IPS-18a (cell line): ENCODE data around the gene NDUFA6.

ENCODE experiments used
- H3K27ac ChIP-seq: one replicate; pipeline ENCODE4 v1.5.1; 2013; ENCODE audit warnings: low read length
- H3K27me3 ChIP-seq: one replicate; pipeline ENCODE4 v1.6.1; 2013; ENCODE audit warnings: mild to moderate bottlenecking, low read length; ENCODE audit not compliant: control insufficient read depth, insufficient read depth
- H3K36me3 ChIP-seq: one replicate; pipeline ENCODE4 v1.6.1; 2013; ENCODE audit warnings: low read depth, low read length; ENCODE audit not compliant: control insufficient read depth
- H3K4me1 ChIP-seq: one replicate; pipeline ENCODE4 v1.6.1; 2013; ENCODE audit warnings: low read depth, low read length; ENCODE audit not compliant: control insufficient read depth
- H3K4me3 ChIP-seq: one replicate; pipeline ENCODE4 v1.5.1; 2013; ENCODE audit warnings: low read length
- H3K9ac ChIP-seq: one replicate; pipeline ENCODE4 v1.6.1; 2013; ENCODE audit warnings: mild to moderate bottlenecking, low read length, moderate library complexity
- H3K9me3 ChIP-seq: one replicate; pipeline ENCODE4 v1.6.1; 2013; ENCODE audit warnings: low read depth, low read length; ENCODE audit not compliant: control insufficient read depth

Gene NDUFA6

GRCh38 chr22:42067671-42068251, 22.8 kb downstream of the NDUFA6 start:
- H3K9ac ChIP-seq, result no peak overlapping the region
- H3K4me1 ChIP-seq, result peaks cover 22% of the 10 kb centered on the region
- peaks cover 7% of the 10 kb centered on the region for H3K27me3 ChIP-seq

DNA sequence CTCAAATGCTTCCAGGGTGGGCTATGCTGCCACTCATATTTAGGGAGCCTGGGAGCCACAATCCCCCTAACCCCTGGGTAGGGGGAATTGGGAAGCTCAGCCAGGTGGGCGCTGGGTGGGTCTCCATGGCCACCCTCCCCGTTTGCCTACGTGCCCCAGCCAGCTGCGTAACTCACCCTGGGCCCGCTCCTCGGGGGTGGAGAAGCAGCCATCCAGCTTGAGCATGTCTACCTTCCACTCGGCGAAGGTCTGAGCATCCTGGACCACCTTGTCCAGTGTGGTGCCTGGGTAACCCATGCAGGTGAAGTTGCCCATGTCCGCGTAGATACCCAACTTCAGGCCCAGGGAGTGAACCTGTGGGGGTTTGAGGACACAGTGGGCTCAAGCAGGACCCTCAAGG, 23.6 kb downstream of the NDUFA6 start:
- H3K4me3 ChIP-seq, result no peak overlapping the region
- H3K9ac ChIP-seq, result no peak overlapping the region
- H3K9me3 ChIP-seq, result no peaks in the 10 kb centered on the region
- H3K27ac ChIP-seq, result no peak overlapping the region
- peaks cover 22% of the 10 kb centered on the region for H3K4me1 ChIP-seq
- H3K27me3 ChIP-seq, result peaks cover 5% of the 10 kb centered on the region
- peaks cover 7% of the 10 kb centered on the region for H3K36me3 ChIP-seq

More at GRCh38 chr22:42067671-42068251, 22.8 kb downstream of the NDUFA6 start:
- no peak overlapping the region for H3K27ac ChIP-seq
- H3K36me3 ChIP-seq, result peaks cover 4% of the 10 kb centered on the region
- H3K9me3 ChIP-seq, result no peaks in the 10 kb centered on the region
- no peak overlapping the region for H3K4me3 ChIP-seq

- Histone ChIP-seq H3K36me3 (peaks cover 7% of the 10 kb centered on the region), H3K4me3 (no peak overlapping the region), H3K27ac (no peak overlapping the region), H3K9me3 (no peaks in the 10 kb centered on the region), H3K27me3 (peaks cover 5% of the 10 kb centered on the region), H3K4me1 (peaks cover 20% of the 10 kb centered on the region), H3K9ac (no peak overlapping the region)
These were observed 24.3 kb downstream of the NDUFA6 start for GRCh38 chr22:42066126-42066761.

DNA sequence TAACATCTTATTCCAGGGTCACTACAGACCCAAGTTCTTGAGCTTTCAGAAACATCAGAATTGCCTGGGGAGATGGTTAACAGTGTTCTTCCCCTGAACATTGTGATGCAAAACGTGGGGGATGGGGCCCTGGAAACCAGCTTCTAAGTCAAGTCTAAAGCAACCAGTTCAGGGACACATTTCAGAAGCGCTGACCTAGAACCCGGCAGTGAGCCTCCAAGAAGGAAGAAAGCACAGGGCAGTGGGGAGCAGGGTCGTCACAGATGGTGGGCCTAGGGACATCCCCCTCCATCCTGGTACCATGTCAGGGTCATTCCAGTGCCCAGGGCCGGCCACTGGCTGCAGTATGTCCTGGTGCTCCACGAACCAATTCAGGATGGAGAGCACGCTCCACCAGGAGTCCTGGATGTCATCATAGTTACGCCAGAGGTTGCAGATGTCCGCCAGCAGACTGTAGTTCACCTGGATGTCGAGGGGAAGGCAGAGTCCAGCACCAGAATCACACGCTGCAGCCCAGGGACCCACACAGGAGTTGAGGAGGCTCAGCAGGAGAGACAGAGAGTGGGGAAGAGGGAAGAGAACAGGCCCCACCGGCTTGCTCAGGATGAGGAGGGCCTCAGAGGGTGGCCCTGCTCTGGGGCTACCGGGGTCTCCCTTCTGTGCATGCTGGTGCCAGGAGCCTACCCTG, 25.0 kb downstream of the NDUFA6 start:
- Histone ChIP-seq H3K27ac (no peak overlapping the region), H3K4me1 (peaks cover 17% of the 10 kb centered on the region), H3K4me3 (peak overlapping the region; percentile 39), H3K36me3 (peaks cover 7% of the 10 kb centered on the region), H3K9me3 (no peaks in the 10 kb centered on the region), H3K27me3 (peaks cover 5% of the 10 kb centered on the region), H3K9ac (no peak overlapping the region)

GRCh38 chr22:42064629-42065028, 25.9 kb downstream of the NDUFA6 start:
- no peak overlapping the region for H3K27ac ChIP-seq
- no peaks in the 10 kb centered on the region for H3K9me3 ChIP-seq
- H3K27me3 ChIP-seq, result peaks cover 2% of the 10 kb centered on the region
- H3K9ac ChIP-seq, result no peak overlapping the region
- no peak overlapping the region for H3K4me3 ChIP-seq
- peaks cover 12% of the 10 kb centered on the region for H3K4me1 ChIP-seq
- H3K36me3 ChIP-seq, result peaks cover 12% of the 10 kb centered on the region

- no peak overlapping the region for H3K9ac ChIP-seq
- H3K27ac ChIP-seq, result no peak overlapping the region
- peaks cover 12% of the 10 kb centered on the region for H3K4me1 ChIP-seq
- H3K36me3 ChIP-seq, result peaks cover 12% of the 10 kb centered on the region
- no peaks in the 10 kb centered on the region for H3K27me3 ChIP-seq
- H3K9me3 ChIP-seq, result no peaks in the 10 kb centered on the region
- no peak overlapping the region for H3K4me3 ChIP-seq
These were observed 27.9 kb downstream of the NDUFA6 start for GRCh38 chr22:42062506-42063170.

DNA sequence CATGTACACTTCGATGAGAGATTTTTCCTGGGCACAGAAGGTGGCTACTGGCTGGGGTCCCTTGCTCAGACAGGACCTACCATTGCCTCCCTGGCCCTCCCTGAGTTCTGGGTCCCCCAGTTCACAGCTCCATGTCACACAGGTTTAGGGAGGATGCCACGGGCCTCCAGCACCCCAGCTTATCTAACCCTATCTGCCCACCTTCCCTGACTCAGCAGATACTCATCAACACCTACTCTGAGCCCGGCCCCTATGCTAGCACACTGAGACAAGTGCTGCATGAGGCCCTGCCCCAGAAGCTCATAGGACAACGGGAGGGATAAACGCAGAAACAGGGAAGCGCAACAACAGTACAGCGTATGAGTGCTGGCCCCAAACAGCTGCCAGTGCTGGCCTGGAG, 29.5 kb downstream of the NDUFA6 start:
- Histone ChIP-seq H3K36me3 (peaks cover 12% of the 10 kb centered on the region), H3K4me3 (no peak overlapping the region), H3K4me1 (peaks cover 12% of the 10 kb centered on the region), H3K27me3 (no peaks in the 10 kb centered on the region), H3K9ac (no peak overlapping the region), H3K9me3 (peaks cover 7% of the 10 kb centered on the region), H3K27ac (no peak overlapping the region)

DNA sequence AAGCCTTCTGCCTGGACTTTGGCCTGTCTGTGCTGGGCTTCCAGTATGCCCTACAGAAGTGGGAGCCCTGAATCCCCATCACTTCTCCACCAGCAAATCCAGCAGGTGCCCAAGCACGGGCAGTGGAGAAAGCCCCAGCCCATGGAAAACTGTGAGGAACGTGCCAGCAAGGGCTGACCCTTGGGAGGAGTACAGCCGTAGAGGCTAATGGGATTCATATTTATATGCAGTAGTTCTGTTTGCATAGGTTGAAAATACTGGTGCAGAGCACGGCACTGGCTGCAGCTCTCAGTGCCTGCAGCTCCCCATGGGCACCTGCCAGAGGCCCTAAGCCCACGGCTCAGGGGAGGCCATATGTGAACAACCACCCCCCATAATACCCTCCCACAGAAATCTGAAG, 30.1 kb downstream of the NDUFA6 start:
- no peaks in the 10 kb centered on the region for H3K27me3 ChIP-seq
- H3K9ac ChIP-seq, result no peak overlapping the region
- peaks cover 9% of the 10 kb centered on the region for H3K4me1 ChIP-seq
- H3K9me3 ChIP-seq, result peaks cover 7% of the 10 kb centered on the region
- H3K4me3 ChIP-seq, result no peak overlapping the region
- peaks cover 12% of the 10 kb centered on the region for H3K36me3 ChIP-seq
- no peak overlapping the region for H3K27ac ChIP-seq

- Histone ChIP-seq H3K9ac (no peak overlapping the region), H3K27me3 (no peaks in the 10 kb centered on the region), H3K4me3 (no peak overlapping the region), H3K27ac (no peak overlapping the region), H3K36me3 (peaks cover 9% of the 10 kb centered on the region), H3K4me1 (no peaks in the 10 kb centered on the region), H3K9me3 (peaks cover 7% of the 10 kb centered on the region)
These were observed 33.6 kb downstream of the NDUFA6 start for GRCh38 chr22:42056757-42057511.

- Histone ChIP-seq H3K36me3 (no peaks in the 10 kb centered on the region), H3K27me3 (no peaks in the 10 kb centered on the region), H3K27ac (no peak overlapping the region), H3K4me1 (no peaks in the 10 kb centered on the region), H3K4me3 (no peak overlapping the region), H3K9ac (no peak overlapping the region), H3K9me3 (peaks cover 7% of the 10 kb centered on the region)
These were observed 37.8 kb downstream of the NDUFA6 start for GRCh38 chr22:42052765-42053164.

DNA sequence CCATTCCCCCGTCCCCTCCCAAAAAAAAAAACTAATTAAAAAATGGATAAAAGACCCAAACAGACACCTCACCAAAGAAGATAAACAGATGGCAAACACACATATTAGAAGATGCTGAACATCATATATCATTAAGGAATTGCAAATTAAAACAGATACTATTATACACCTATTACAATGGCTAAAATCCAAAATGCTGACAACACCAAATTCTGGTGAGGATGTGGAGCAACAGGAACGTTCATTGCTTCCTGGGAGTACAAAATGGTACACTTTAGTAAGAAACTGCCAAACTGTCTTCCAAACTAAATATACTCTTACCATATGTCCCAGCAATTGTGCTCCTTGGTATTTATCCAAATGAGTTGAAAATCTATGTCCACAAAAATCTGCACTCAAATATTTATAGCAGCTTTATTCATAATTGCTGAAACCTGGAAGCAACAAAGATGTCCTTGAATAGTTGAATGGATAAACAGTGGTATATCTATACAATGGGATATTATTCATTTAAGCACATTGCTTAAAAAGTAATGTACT, 39.9 kb downstream of the NDUFA6 start:
- H3K4me3 ChIP-seq, result no peak overlapping the region
- H3K4me1 ChIP-seq, result no peaks in the 10 kb centered on the region
- H3K27ac ChIP-seq, result no peak overlapping the region
- no peaks in the 10 kb centered on the region for H3K27me3 ChIP-seq
- H3K9ac ChIP-seq, result no peak overlapping the region
- no peaks in the 10 kb centered on the region for H3K36me3 ChIP-seq
- H3K9me3 ChIP-seq, result no peaks in the 10 kb centered on the region
